GM12873 (cell line): Measurements from ENCODE around the gene CES4A.

Source experiments
- CTCF ChIP-seq: IDR thresholded peaks from 2 replicates; pipeline ENCODE4 v1.5.1; 2012; ENCODE audit warnings: low read depth, mild to moderate bottlenecking, moderate library complexity, low read length, control low read depth; ENCODE audit not compliant: insufficient read depth; ENCODE audit errors: missing control alignments

CES4A gene

GRCh38 chr16:67006930-67007658 lies 18.7 kb downstream of the CES4A start:
- no peak for TF ChIP-seq CTCF

- TF ChIP-seq CTCF = no peak
Observed at GRCh38 chr16:67009158-67009557, 20.8 kb downstream of the CES4A start.

- TF ChIP-seq CTCF = no peak
Observed at GRCh38 chr16:67011274-67011673, 22.9 kb downstream of the CES4A start.

GRCh38 chr16:67013233-67013822 lies 24.9 kb downstream of the CES4A start:
- TF ChIP-seq CTCF = no peak

GRCh38 chr16:67013823-67014633 lies 25.6 kb downstream of the CES4A start:
- TF ChIP-seq CTCF = peak; percentile 37

GRCh38 chr16:67014634-67015312 lies 26.4 kb downstream of the CES4A start:
- no peak for TF ChIP-seq CTCF
